Endothelial cell of umbilical vein (primary cell): ENCODE measurements around the gene GAB1. TPM values are rescaled to one million over a fixed set of nuclear protein-coding genes. Genes with fewer than 3 reads are reported as not detected.

ENCODE experiments used
- BruUV-seq: library from RNA; stranded (reverse); fragments of 400-500 nt; replicated peaks from 2 replicates; lab custom pipeline; 2021; lab: Mats Ljungman, UMichigan
- CTCF ChIA-PET: fragments of 300-600, 350-600 bp; sonication (Branson Sonifier 250); formaldehyde crosslinking; loops from one replicate; lab custom pipeline; 2021; ENCODE audit warnings: antibody characterized with exemption, inconsistent platforms; lab: Charles Lee
- POLR2A ChIA-PET: fragments of 300-600, 350-600 bp; sonication (Branson Sonifier 250); formaldehyde crosslinking; loops from one replicate; lab custom pipeline; 2021; ENCODE audit warnings: antibody characterized with exemption, inconsistent platforms; lab: Charles Lee
- DNase-seq: peaks from one replicate; pipeline ENCODE4 v3.0.0-alpha.2; 2011; ENCODE audit warnings: low read depth, low spot score
- FAIRE-seq: peaks from 2 replicates; lab custom pipeline; 2011; peaks lifted over from hg19 to GRCh38; lab: Jason Lieb, UNC
- H2AFZ ChIP-seq: 2 replicates; pipeline ENCODE4 v1.6.0; 2012; ENCODE audit warnings: low read depth, low read length, control low read depth, inconsistent platforms
- H3K27ac ChIP-seq: 2 replicates; pipeline ENCODE4 v1.5.1; 2011; ENCODE audit warnings: low read depth, mild to moderate bottlenecking, control low read depth, low read length, moderate library complexity; ENCODE audit not compliant: insufficient read depth
- H3K27me3 ChIP-seq, 2 experiments: 2 replicates each; pipeline versions ENCODE4 v1.6.0 to v1.6.1; 2011; ENCODE audit warnings: low read length in 2 of 2, mixed read lengths in 1 of 2; ENCODE audit not compliant: control insufficient read depth in 2 of 2, insufficient read depth in 2 of 2
- H3K36me3 ChIP-seq, 2 experiments: 2 replicates in 1 of 2; 3 replicates in 1 of 2; pipeline ENCODE4 v1.5.1; 2011; ENCODE audit warnings: low read length in 2 of 2, mild to moderate bottlenecking in 1 of 2, moderate library complexity in 1 of 2; ENCODE audit not compliant: control insufficient read depth in 2 of 2, insufficient read depth in 2 of 2; ENCODE audit errors: extremely low read depth in 1 of 2
- H3K4me1 ChIP-seq: 3 replicates; pipeline ENCODE4 v1.5.1; 2011; ENCODE audit warnings: mild to moderate bottlenecking, low read length; ENCODE audit not compliant: control insufficient read depth, insufficient read depth; ENCODE audit errors: extremely low read depth
- H3K4me2 ChIP-seq: 2 replicates; pipeline ENCODE4 v1.6.1; 2011; ENCODE audit warnings: low read length, control low read depth, mixed read lengths; ENCODE audit not compliant: insufficient read depth
- H3K4me3 ChIP-seq, 3 experiments: fragments of 200-600 bp in 1 of 3; sonication (generic), shearing (Covaris generic) in 1 of 3; replicated peaks in 1 of 3; 2 replicates each; pipeline ENCODE4 v1.5.1; 2011 to 2016; ENCODE audit warnings: control low read depth in 3 of 3, low read length in 3 of 3, mild to moderate bottlenecking in 2 of 3, inconsistent platforms in 1 of 3, low read depth in 1 of 3, moderate library complexity in 1 of 3; ENCODE audit not compliant: insufficient read depth in 1 of 3
- H3K79me2 ChIP-seq: 2 replicates; pipeline ENCODE4 v1.6.0; 2012; ENCODE audit warnings: low read length, inconsistent platforms; ENCODE audit not compliant: control insufficient read depth, insufficient read depth
- H3K9ac ChIP-seq: replicated peaks from 2 replicates; pipeline ENCODE3; 2011; ENCODE audit warnings: low read length, control low read depth; ENCODE audit not compliant: insufficient read depth; ENCODE audit errors: extremely low read depth
- H3K9me1 ChIP-seq: replicated peaks from 3 replicates; pipeline ENCODE4 v1.6.0; 2011; ENCODE audit warnings: mild to moderate bottlenecking, low read length; ENCODE audit not compliant: control insufficient read depth, insufficient read depth; ENCODE audit errors: extremely low read depth
- H3K9me3 ChIP-seq: replicated peaks from 2 replicates; pipeline ENCODE4 v1.5.1; 2012; ENCODE audit warnings: low read length, inconsistent platforms; ENCODE audit not compliant: control insufficient read depth, insufficient read depth
- H4K20me1 ChIP-seq: replicated peaks from 2 replicates; pipeline ENCODE3; 2011; ENCODE audit warnings: mild to moderate bottlenecking, low read length; ENCODE audit not compliant: control insufficient read depth, insufficient read depth; ENCODE audit errors: extremely low read depth
- CTCF ChIP-seq, 2 donors: IDR thresholded peaks; 1 replicate in 1 of 2; 2 replicates in 1 of 2; pipeline ENCODE4 v1.5.1; 2011; ENCODE audit warnings: low read length in 2 of 2, mild to moderate bottlenecking in 2 of 2, moderate library complexity in 2 of 2, control low read depth in 1 of 2, inconsistent platforms in 1 of 2, low read depth in 1 of 2; ENCODE audit not compliant: insufficient read depth in 1 of 2; ENCODE audit errors: extremely low read depth in 1 of 2
- EZH2 ChIP-seq: IDR thresholded peaks from 2 replicates; pipeline ENCODE4 v1.6.1; 2012; ENCODE audit warnings: borderline replicate concordance, low read depth, mild to moderate bottlenecking, moderate library complexity, low read length, inconsistent platforms; ENCODE audit not compliant: severe bottlenecking
- FOS ChIP-seq: IDR thresholded peaks from 2 replicates; pipeline ENCODE4 v1.6.1; 2011; ENCODE audit warnings: mild to moderate bottlenecking, low read length, moderate library complexity, borderline replicate concordance; ENCODE audit not compliant: insufficient read depth
- GATA2 ChIP-seq: IDR thresholded peaks from 2 replicates; pipeline ENCODE4 v1.7.0; 2011; ENCODE audit warnings: low read depth, mild to moderate bottlenecking, moderate library complexity, mixed read lengths, low read length; ENCODE audit not compliant: insufficient read length, insufficient read depth
- JUN ChIP-seq: IDR thresholded peaks from 2 replicates; pipeline ENCODE4 v1.6.1; 2011; ENCODE audit warnings: borderline replicate concordance, low read depth; ENCODE audit not compliant: insufficient read length, insufficient read depth
- MYC ChIP-seq: IDR thresholded peaks from one replicate; pipeline ENCODE4 v1.6.1; 2011; ENCODE audit warnings: mild to moderate bottlenecking, low read depth, low read length
- POLR2A ChIP-seq: IDR thresholded peaks from 2 replicates; pipeline ENCODE4 v1.6.1; 2012; ENCODE audit warnings: low read depth, mild to moderate bottlenecking, control low read depth, low read length
- POLR2AphosphoS5 ChIP-seq: IDR thresholded peaks from 2 replicates; pipeline ENCODE4 v1.6.1; 2012; ENCODE audit warnings: low read depth, mild to moderate bottlenecking, control low read depth, low read length, moderate library complexity; ENCODE audit not compliant: insufficient read depth
- dilution Hi-C: fragments of 300-500 bp; cut with MboI; formaldehyde crosslinking; loops from one replicate; pipeline ENCODE4 v1.15.0; 2019; ENCODE audit warnings: low sequenced_read_pairs; ENCODE audit not compliant: extremely low pct_ligation_motif_present
- intact Hi-C: fragments of 100-400 bp; cut with micrococcal nuclease; formaldehyde crosslinking; loops from one replicate; pipeline ENCODE4 v1.10.0; 2022
- polyA plus RNA-seq, 4 experiments: library from polyadenylated mRNA; depleted of rRNA in 3 of 4; stranded (reverse) in 3 of 4; unstranded in 1 of 4; fragments of >200 nt; gene quantifications; 2 replicates each; pipeline versions ENCODE4 v1.2.1 to v1.2.3, GENCODE V29; 2011 to 2012; ENCODE audit warnings: missing spikeins in 1 of 4
- total RNA-seq: library from RNA; stranded (reverse); gene quantifications from 2 replicates; pipeline ENCODE4 v1.2.3, GENCODE V29; 2021
- TF ChIP-seq, protein P1 (sequence below): IDR thresholded peaks from 2 replicates; pipeline ENCODE4 v1.6.1; 2011; ENCODE audit not compliant: insufficient read depth, insufficient read length

The GAB1 gene
- total and polyA plus RNA-seq, 2 donors (not counting 3 experiments of a cell fraction or from before 2014, with no cell fraction given): 9.3 to 37.7 TPM

DNA sequence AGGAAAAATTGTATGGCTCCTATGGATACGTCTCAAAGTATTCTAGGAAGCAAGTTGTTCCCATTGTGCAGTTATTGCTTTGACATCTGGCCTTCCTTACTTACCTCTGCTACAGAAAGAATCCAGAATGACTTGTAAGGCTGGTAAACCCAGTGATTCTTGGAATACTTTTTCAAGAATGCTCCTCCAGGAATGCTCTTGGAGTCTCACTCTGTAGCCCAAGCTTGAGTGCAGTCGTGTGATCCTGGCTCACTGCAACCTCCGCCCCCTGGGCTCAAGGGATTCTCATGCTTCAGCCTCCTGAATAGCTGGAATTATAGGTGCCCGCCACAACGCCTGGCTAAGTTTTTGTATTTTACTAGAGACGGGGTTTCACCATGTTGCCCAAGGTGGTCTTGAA lies 38.1 kb downstream of the GAB1 start:
- H3K4me1 ChIP-seq: peaks cover 1% of the 10 kb centered on the region
- TF ChIP-seq POLR2AphosphoS5: no peak
- TF ChIP-seq GATA2: no peak
- TF ChIP-seq, protein P1, sequence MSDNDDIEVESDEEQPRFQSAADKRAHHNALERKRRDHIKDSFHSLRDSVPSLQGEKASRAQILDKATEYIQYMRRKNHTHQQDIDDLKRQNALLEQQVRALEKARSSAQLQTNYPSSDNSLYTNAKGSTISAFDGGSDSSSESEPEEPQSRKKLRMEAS: no peak
- TF ChIP-seq POLR2A: no peak
- TF ChIP-seq FOS: no peak
- TF ChIP-seq MYC: no peak
- no peak for TF ChIP-seq EZH2
- TF ChIP-seq JUN: no peak
- TF ChIP-seq CTCF (IDR thresholded peaks at IDR 0.05; ENCODE audit: extremely low read depth in 1 of 2, insufficient read depth in 1 of 2, low read depth in 1 of 2, low read length in 2 of 2): no peak
- H3K79me2 ChIP-seq: no peaks in the 10 kb centered on the region
- no peak overlapping the region for H3K27ac ChIP-seq
- no TSS peak for BruUV-seq
- H3K9me3 ChIP-seq: no peaks in the 10 kb centered on the region
- dilution Hi-C loops: no loop called here
- H2AFZ ChIP-seq: no peak overlapping the region
- H3K4me2 ChIP-seq: no peak overlapping the region
- peaks cover 8% of the 10 kb centered on the region for H4K20me1 ChIP-seq
- H3K4me3 ChIP-seq: no peak overlapping the region
- H3K36me3 ChIP-seq: no peaks in the 10 kb centered on the region
- no peak overlapping the region for H3K9ac ChIP-seq
- H3K27me3 ChIP-seq: no peaks in the 10 kb centered on the region
- intact Hi-C loops: loop anchor here (1.0 kb wide), 1 partner anchor 108 kb away; no protein-coding TSS in a partner anchor
- ChIA-PET CTCF (interaction anchor here (0.7 to 4.0 kb wide), 7 partner anchors 15 to 109 kb away, joined by 3 to 15 read pairs (median 5); partner anchors contain the start of gene GAB1), POLR2A (no interaction called here)
- no peaks in the 10 kb centered on the region for H3K9me1 ChIP-seq
- FAIRE-seq (no peak), DNase-seq (no peak)
